22Rv1 (cell line): ENCODE data around the gene FASLG.

Experiments
- ZFX ChIP-seq: fragments of 450-650 bp; IDR thresholded peaks from 2 replicates; pipeline ENCODE4 v1.6.1; 2017; ENCODE audit warnings: antibody characterized with exemption, borderline replicate concordance
- TF ChIP-seq, protein P1 (sequence below): fragments of 450-650 bp; IDR thresholded peaks from 2 replicates; pipeline ENCODE4 v1.5.1; 2017; ENCODE audit warnings: mild to moderate bottlenecking

- TF ChIP-seq, protein P1, sequence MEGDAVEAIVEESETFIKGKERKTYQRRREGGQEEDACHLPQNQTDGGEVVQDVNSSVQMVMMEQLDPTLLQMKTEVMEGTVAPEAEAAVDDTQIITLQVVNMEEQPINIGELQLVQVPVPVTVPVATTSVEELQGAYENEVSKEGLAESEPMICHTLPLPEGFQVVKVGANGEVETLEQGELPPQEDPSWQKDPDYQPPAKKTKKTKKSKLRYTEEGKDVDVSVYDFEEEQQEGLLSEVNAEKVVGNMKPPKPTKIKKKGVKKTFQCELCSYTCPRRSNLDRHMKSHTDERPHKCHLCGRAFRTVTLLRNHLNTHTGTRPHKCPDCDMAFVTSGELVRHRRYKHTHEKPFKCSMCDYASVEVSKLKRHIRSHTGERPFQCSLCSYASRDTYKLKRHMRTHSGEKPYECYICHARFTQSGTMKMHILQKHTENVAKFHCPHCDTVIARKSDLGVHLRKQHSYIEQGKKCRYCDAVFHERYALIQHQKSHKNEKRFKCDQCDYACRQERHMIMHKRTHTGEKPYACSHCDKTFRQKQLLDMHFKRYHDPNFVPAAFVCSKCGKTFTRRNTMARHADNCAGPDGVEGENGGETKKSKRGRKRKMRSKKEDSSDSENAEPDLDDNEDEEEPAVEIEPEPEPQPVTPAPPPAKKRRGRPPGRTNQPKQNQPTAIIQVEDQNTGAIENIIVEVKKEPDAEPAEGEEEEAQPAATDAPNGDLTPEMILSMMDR: no peak
- TF ChIP-seq ZFX: no peak
Observed at GRCh38 chr1:172630868-172631267, 28.0 kb upstream of the FASLG start.
